DOHH2 (cell line): ENCODE measurements around the gene CRB3.

ENCODE experiments used
- H3F3A ChIP-seq: fragments of 200-600 bp; sonication (generic), shearing (Covaris generic); 2 replicates; pipeline ENCODE4 v1.6.0; 2016; ENCODE audit warnings: antibody characterized with exemption, mild to moderate bottlenecking; ENCODE audit not compliant: control insufficient read depth, insufficient read depth
- H3K27ac ChIP-seq: fragments of 200-600 bp; sonication (generic); 2 replicates; pipeline ENCODE4 v1.5.1; 2014; ENCODE audit warnings: low read depth, mild to moderate bottlenecking, low read length, moderate library complexity
- H3K27me3 ChIP-seq: fragments of 200-600 bp; sonication (generic); 2 replicates; pipeline ENCODE4 v1.6.1; 2014; ENCODE audit warnings: mild to moderate bottlenecking, low read length, mixed read lengths; ENCODE audit not compliant: control insufficient read depth
- H3K36me3 ChIP-seq: fragments of 200-600 bp; sonication (generic); 2 replicates; pipeline ENCODE4 v1.6.1; 2014; ENCODE audit warnings: mild to moderate bottlenecking, low read length, moderate library complexity, mixed read lengths; ENCODE audit not compliant: control insufficient read depth
- H3K4me1 ChIP-seq: fragments of 200-600 bp; sonication (generic); 2 replicates; pipeline ENCODE4 v1.6.1; 2014; ENCODE audit warnings: mild to moderate bottlenecking, low read length, mixed read lengths; ENCODE audit not compliant: control insufficient read depth
- H3K4me2 ChIP-seq: fragments of 200-600 bp; sonication (generic); 2 replicates; pipeline ENCODE4 v1.6.0; 2014; ENCODE audit warnings: mild to moderate bottlenecking, low read length, moderate library complexity
- H3K4me3 ChIP-seq: fragments of 200-600 bp; sonication (generic); 2 replicates; pipeline ENCODE4 v1.5.1; 2014; ENCODE audit warnings: mild to moderate bottlenecking, low read length, mixed read lengths
- H3K79me2 ChIP-seq: fragments of 200-600 bp; sonication (generic); 2 replicates; pipeline ENCODE4 v1.6.1; 2014; ENCODE audit warnings: mild to moderate bottlenecking, low read length, mixed read lengths; ENCODE audit not compliant: control insufficient read depth
- H3K9me2 ChIP-seq: fragments of 200-600 bp; sonication (generic); replicated peaks from 2 replicates; pipeline ENCODE4 v1.6.1; 2014; ENCODE audit warnings: mild to moderate bottlenecking, low read length, mixed read lengths; ENCODE audit not compliant: control insufficient read depth
- H3K9me3 ChIP-seq: fragments of 200-600 bp; sonication (generic); 2 replicates; pipeline ENCODE4 v1.6.1; 2014; ENCODE audit warnings: antibody characterized with exemption, low read length, mixed read lengths; ENCODE audit not compliant: control insufficient read depth, insufficient read depth
- H4K20me1 ChIP-seq: fragments of 200-600 bp; sonication (generic); 2 replicates; pipeline ENCODE4 v1.6.0; 2014; ENCODE audit warnings: low read depth, mild to moderate bottlenecking, antibody characterized with exemption, low read length, moderate library complexity; ENCODE audit not compliant: control insufficient read depth, insufficient read depth
- CTCF ChIP-seq: fragments of 200-600 bp; sonication (generic); IDR thresholded peaks from one replicate; pipeline ENCODE4 v1.5.1; 2014; ENCODE audit warnings: antibody characterized with exemption, mild to moderate bottlenecking, low read depth, low read length; ENCODE audit not compliant: poor library complexity, severe bottlenecking
- EZH2phosphoT487 ChIP-seq: fragments of 200-600 bp; sonication (generic); IDR thresholded peaks from 2 replicates; pipeline ENCODE4 v1.6.1; 2017; ENCODE audit warnings: borderline replicate concordance, mild to moderate bottlenecking, antibody characterized with exemption, low read length, moderate library complexity, mixed read lengths

CRB3 gene

DNA sequence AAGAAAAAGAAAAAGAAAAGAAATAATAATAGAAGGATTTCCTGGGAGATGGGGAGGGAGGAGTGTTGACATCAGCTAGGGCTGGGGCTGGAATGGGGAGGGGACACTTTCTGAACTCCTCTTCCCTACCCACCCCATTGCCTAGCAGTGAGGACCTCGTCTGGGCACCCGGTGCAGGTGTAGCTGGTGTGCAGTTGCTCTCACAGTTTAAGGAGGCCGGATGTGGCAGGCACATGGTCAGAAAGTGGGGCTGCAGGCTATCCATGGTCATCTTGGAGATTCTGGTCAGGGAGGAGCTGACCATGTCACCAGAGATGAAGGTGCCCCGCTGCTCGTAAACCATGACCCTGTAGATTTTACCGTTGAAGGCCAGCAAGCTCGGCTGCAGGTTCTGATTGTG lies 46.5 kb downstream of the CRB3 start:
- Histone ChIP-seq H3K4me1 (no peaks in the 10 kb centered on the region), H3K27me3 (no peaks in the 10 kb centered on the region), H4K20me1 (no peaks in the 10 kb centered on the region), H3K9me2 (no peaks in the 10 kb centered on the region), H3F3A (no peaks in the 10 kb centered on the region), H3K79me2 (no peaks in the 10 kb centered on the region), H3K9me3 (no peaks in the 10 kb centered on the region), H3K4me2 (no peak overlapping the region), H3K27ac (no peak overlapping the region), H3K36me3 (no peaks in the 10 kb centered on the region), H3K4me3 (no peak overlapping the region)
- no peak for TF ChIP-seq CTCF
- no peak for TF ChIP-seq EZH2phosphoT487

GRCh38 chr19:6514089-6514488 lies 50.0 kb downstream of the CRB3 start:
- H3F3A ChIP-seq = peaks cover 9% of the 10 kb centered on the region
- H3K27ac ChIP-seq = no peak overlapping the region
- TF ChIP-seq CTCF = no peak
- no peak for TF ChIP-seq EZH2phosphoT487

DNA sequence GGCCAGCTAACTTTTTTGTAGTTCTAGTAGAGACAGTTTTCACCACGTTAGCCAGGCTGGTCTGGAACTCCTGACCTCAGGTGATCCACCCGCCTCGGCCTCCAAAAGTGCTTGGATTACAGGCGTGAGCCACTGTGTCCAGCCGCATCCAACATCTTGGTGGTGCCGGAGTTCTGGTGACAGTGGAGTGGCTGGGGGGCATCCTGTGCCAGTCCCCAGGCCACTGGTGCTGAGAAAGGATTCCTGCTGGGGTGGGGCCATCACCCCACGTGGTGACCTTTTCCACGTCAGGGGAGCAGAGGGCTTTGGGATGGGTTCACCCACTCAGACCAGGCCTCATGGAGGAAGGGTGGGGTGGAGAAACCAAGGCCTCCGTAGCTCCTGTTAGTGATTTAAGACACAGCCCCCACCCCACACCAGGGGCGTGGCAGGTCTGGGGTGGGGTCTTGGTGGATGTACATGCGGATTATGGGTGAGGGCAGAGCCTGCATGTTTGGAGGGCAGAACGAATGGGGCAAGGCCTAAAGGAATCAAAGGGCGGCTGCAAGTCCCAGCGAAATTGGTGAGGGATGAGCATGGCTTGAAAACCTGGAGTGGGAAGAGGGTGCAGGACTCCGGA lies 51.0 kb downstream of the CRB3 start:
- no peak overlapping the region for H3K4me2 ChIP-seq
- TF ChIP-seq CTCF = no peak
- no peak for TF ChIP-seq EZH2phosphoT487
- no peaks in the 10 kb centered on the region for H3K9me3 ChIP-seq
- H3K27me3 ChIP-seq = no peaks in the 10 kb centered on the region
- H3F3A ChIP-seq = peaks cover 12% of the 10 kb centered on the region
- H3K79me2 ChIP-seq = no peaks in the 10 kb centered on the region
- no peaks in the 10 kb centered on the region for H3K9me2 ChIP-seq
- H3K27ac ChIP-seq = no peak overlapping the region
- peaks cover 32% of the 10 kb centered on the region for H3K4me1 ChIP-seq
- no peaks in the 10 kb centered on the region for H3K36me3 ChIP-seq
- H4K20me1 ChIP-seq = no peaks in the 10 kb centered on the region
- no peak overlapping the region for H3K4me3 ChIP-seq

More at GRCh38 chr19:6514089-6514488, 50.0 kb downstream of the CRB3 start:
- Histone ChIP-seq H3K4me3 (no peak overlapping the region), H3K4me1 (peaks cover 23% of the 10 kb centered on the region), H3K9me3 (no peaks in the 10 kb centered on the region), H3K36me3 (no peaks in the 10 kb centered on the region), H3K4me2 (no peak overlapping the region), H3K9me2 (no peaks in the 10 kb centered on the region), H3K79me2 (no peaks in the 10 kb centered on the region), H4K20me1 (no peaks in the 10 kb centered on the region), H3K27me3 (no peaks in the 10 kb centered on the region)
